Activated CD8-positive, alpha-beta memory T cell treated with anti-CD3 and anti-CD28 coated beads for 24 hours (primary cell): Measurements from ENCODE around the gene ANAPC2.
A peak's percentile ranks its signal among the peaks of the same experiment; 100 is the strongest.
"Not testable (repeated sequence)": the region's sequence is repeated elsewhere in the genome, so short reads cannot be mapped to it uniquely, and the experiment has no call there.

ENCODE experiments used
- DNase-seq: peaks from one replicate; pipeline ENCODE4 v3.0.0-alpha.2; 2020

ANAPC2 gene

DNA sequence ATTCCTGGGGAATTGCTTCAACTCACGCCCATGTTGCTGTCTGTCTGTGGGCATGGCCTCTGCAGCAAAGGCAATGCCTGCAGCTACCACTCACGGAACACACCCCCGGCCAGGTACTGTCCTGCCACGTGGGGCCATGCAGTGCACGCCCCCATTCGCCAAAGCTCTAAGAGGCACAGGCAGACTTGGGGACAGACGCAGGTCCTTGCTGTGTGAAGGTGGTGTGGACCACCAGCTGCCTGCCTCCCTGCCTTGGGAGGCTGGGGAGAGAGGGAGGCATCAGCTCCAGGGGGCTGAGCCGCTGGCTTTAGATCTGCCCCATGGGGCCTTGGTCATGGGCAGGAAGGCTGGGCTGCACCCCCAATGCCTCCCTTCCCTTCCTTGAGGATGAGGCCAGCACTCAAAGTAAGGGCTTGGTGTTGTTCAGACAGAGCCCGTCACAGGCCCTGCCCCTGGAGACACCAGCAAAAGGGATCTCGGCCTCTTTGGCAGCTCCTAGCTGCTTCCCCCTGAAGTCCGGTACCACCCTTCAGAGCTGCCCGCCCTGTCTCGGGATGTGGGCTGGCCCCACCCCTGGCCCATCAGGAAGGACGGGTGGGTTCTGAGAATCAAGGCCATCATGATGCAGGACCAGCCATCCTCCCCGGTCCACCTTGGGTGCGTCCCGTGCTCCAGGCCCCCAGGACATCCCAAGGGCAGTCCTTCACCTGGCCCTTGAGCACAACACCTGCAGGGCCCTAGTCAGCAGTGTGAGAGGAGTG is 47.1 kb downstream of the ANAPC2 start:
- no peak for DNase-seq

DNA sequence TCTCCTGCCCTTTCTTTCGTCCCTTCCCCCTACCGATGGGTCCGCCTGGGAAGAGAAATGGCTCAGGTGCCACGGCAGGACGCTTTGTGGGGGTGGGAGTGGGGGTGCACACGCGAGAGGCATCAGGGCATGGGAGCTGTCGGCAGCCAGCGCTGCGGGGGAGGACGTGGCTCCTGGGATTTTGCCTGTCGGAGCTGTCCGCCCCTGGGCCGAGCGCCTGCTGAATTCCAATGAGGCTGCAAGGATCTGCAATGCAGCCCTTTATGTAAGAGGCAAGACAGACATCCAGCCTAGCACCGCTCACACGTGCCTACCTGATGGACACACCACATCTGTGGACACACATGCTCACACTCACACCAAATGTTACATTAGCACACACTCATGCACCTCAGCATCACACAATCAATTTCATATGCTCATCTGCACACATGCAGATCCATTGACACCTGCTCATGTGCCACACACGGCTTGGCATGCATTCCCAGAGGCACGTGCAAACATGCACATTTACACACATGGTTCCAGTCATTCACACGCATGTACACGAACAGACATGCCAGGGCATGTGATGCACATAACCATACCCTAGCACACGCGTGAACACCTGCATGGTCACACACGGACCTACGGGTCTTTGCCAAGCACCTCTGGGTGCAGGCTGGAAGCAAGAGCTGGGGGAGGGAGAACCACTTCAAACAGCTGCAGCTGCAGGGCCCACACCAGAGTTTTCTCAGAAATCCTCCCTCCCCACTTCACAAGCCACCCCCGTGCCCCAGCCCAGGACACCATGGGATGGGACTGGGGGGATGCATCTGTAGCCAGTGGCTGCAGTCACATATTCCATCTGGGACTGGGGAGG is 48.0 kb downstream of the ANAPC2 start:
- no peak for DNase-seq

DNA sequence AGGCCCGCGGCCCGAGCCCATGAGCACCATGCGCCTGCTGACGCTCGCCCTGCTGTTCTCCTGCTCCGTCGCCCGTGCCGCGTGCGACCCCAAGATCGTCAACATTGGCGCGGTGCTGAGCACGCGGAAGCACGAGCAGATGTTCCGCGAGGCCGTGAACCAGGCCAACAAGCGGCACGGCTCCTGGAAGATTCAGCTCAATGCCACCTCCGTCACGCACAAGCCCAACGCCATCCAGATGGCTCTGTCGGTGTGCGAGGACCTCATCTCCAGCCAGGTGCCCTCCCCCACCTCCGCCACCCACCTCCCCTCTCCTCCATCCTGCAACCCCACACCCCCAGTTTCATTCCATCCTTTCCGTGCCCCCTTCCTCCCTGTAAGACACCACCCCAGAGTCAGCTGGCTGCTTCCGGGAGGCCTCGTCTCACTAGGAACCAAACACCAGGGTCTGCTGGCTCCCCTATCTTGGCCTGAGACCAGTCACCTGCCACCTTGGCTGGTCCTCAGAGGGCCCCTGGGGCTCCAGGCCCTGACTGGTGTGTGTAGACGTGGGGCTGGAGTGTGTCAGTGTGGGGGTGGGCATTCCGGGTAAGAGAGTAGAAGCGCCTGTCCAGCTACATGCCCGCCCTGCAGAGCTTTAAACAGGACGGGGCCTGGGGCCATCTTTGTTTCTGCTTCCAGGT is 48.8 kb downstream of the ANAPC2 start:
- no peak for DNase-seq

DNA sequence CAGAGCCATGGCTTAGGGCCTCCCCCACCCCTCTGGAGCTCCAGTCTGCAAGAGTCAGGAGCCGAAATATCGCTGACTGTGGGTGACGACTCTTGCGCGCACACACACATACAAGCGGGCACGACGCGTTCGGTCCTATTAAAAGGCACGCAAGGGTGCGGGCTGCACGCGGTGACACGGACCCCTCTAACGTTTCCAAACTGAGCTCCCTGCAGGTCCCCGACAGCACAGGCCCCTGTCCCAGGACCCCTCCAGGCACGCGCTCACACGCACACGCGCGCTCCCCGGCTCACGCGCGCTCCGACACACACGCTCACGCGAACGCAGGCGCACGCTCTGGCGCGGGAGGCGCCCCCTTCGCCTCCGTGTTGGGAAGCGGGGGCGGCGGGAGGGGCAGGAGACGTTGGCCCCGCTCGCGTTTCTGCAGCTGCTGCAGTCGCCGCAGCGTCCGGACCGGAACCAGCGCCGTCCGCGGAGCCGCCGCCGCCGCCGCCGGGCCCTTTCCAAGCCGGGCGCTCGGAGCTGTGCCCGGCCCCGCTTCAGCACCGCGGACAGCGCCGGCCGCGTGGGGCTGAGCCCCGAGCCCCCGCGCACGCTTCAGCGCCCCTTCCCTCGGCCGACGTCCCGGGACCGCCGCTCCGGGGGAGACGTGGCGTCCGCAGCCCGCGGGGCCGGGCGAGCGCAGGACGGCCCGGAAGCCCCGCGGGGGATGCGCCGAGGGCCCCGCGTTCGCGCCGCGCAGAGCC is 49.5 kb downstream of the ANAPC2 start, which contains the start of gene GRIN1:
Gene GRIN1 (plus strand): TSS at position 433 of the 746 bp plus-strand sequence. CDS start 333 bp downstream, outside the sequence.
- no peak for DNase-seq

DNA sequence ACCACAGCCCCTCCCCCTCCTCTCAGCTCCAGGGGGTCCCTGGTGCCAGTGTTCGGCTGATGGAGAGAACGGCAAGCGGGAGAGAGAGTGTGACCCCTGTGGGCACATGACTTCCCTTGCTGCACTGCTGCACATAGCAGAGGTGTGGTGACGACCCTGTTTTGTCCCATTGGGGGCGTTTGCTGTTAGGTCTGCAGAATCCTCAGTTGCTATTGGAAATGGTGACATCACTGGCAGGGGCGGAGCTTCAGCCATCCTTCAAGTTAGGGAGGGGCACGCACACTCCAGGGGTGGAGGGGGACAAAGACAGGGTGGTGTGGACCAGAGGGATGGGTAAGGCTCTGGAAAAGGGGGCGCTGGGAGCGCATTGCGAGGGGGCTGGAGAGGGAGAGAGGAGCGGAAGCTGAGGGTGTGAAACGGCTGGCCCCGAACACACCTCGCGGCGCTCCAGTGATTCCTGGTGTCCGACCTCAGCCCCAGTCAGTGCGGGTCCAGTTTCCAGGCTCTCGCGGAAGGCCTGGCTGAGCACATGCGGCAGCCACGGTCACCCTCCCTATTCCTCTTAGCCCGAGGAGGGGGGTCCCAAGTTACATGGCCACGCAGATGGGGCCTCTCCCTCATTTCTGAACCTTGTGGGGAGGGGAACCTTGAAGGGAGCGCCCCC is 50.2 kb downstream of the ANAPC2 start:
- no peak for DNase-seq

DNA sequence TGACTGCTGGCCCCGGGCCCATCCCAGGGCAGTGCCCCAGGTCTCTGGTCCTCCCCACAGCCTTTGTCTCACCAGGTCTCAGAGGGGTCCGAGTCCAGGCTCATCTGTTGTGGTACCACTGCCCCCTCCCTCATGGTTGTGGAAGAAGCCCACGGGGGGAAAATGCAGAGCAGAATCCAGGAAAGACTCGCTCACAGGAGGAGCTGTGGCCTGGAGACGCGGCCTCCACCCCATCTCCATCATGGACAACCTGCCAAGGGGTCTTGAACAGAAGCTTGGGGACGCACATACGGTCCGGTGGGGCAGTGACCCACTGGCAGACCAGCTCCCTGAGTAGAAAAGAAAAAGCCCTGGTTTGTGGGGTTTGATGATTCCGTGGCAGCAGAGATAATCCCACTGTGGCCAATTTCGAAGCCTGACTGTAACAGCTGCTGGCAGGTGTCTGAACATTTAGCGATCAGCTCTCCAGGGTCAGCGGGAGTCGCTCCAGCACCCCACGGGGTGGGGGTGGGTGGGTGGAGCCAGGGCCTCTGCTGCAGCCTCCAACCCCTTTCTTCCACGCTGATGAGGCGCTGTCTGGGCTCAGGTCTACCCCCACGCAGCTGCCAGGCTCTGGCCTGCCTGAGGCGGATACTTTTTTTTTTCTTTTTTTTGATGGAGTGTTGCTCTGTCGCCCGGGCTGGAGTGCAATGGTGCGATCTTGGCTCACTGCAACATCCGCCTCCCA is 51.3 kb downstream of the ANAPC2 start:
- DNase-seq, result no peak

DNA sequence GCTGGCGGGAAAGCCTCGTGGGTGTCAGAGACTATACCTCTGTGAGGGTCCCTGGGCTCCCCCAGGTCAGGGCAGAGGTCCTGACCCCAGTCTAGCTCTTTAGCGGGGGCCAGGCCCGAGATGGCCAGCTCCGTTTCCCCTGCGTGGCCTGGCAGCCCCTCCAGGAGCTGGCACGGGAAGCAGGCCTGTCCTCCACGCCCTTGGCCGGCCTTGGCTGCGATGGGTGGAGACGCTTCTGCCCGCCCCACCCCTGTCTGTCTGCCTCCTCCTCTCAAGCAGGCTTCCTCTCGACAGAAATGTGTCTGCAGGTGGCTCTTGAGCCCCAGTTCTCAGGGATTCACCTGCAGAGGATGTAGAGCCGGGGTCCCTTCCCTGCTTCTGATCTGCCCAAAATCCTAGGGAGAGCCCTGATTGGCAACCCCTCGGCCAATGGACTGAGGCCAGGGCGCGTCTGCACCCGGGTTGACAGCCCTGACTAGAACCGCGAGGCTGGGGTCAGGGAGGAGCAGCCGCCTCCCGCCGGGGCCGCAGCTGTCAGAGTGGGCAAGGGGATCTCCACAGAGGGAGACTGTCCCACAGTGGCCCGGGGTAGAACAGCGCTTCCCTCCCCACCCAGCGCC is 52.0 kb downstream of the ANAPC2 start:
- no peak for DNase-seq

DNA sequence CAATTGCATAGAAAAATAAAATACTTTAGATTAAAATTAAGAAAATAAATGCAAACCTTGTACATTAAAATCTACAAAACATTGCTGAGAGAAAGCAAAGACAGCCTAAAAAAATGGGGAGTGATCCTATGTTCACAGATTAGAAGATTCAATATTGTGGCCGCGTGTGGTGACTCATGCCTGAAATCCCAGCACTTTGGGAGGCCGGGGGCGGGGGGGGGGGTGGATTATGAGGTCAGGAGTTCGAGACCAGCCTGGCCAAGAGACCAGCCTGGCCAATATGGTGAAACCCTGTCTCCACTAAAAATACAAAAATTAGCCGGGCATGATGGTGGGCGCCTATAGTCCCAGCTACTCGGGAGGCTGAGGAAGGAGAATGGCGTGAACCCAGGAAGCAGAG is 53.2 kb downstream of the ANAPC2 start:
- DNase-seq, result not testable (repeated sequence)

DNA sequence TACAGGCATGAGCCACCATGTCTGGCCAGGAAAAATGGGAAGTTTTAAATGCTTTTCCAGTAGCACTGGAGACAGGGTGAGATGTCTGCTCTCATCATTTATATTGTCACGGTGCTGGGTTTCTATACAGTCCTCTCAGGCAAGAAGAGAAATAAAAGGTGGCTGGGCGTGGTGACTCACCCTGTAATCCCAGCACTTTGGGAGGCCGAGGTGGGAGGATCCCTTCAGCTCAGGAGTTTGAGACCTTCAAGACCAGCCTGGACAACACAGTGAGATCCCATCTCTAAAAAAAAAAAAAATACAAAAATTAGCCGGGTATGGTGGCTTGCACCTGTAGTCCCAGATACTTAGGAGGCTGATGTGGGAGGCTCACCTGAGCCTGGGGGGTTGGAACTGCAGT is 54.2 kb downstream of the ANAPC2 start:
- no peak for DNase-seq

DNA sequence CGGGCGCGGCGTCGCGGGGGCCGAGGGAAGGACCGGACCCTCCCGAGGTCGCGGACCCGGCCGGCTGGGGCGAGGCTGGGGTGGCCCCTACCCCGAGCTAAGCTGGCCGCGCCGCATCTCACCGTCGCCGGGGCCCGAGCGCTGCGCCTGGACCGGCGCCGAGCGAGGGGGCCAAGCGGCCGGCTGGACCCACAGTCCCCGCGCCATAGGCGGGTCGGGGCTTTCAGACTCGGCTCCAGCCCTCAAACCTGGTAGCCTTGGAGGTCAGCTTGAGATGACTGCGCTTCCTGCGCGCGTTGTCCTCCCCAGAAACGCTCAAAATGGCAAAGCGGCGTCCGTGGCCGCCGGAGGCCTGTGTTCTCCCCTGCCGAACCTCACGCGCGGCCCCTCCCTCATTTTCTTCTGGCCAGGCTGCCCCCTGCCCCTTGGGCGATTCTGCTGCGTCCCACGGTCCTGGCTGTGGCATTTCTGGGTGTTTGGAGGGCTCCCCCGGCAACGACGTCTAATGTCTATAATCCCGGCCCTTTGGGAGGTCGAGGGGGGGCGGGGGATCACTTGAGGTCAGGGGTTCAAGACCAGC is 58.1 kb downstream of the ANAPC2 start:
- DNase-seq, result no peak

DNA sequence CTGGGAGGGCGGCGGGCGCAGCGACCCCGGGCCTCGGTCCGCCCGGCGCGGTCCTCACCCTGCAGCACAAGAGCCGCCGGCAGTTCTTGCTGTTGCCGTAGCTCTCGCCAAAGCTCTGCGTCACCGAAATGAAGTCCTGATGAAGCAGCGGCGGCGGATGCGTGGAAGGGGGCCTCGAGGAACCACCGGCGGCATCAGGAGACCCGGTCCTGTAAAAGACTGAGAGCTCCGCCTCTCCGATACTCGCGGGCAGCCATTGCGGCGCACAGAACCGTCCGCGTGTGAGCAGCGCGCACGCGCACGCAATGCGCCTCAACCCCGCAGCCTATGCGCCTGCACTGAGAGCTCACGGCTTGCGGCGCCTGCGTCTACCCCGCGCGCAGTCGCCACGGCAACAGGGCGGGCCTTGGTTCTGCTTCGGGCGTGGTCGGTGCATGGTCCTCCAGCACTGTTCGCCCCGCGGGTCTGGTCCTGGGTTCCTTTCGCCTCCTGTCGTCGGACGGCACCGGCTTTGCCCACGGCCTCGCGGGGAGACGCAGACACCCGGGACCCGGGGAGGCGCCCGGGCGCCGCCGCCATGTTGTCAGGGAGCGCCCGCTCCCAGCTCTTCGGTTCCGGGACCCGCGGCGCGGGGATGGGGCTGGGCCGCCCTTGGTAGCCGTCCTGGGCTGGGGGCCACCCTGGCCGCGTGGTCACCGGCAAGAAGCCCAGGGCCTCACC is 58.7 kb downstream of the ANAPC2 start:
- DNase-seq, result peak; percentile 95

DNA sequence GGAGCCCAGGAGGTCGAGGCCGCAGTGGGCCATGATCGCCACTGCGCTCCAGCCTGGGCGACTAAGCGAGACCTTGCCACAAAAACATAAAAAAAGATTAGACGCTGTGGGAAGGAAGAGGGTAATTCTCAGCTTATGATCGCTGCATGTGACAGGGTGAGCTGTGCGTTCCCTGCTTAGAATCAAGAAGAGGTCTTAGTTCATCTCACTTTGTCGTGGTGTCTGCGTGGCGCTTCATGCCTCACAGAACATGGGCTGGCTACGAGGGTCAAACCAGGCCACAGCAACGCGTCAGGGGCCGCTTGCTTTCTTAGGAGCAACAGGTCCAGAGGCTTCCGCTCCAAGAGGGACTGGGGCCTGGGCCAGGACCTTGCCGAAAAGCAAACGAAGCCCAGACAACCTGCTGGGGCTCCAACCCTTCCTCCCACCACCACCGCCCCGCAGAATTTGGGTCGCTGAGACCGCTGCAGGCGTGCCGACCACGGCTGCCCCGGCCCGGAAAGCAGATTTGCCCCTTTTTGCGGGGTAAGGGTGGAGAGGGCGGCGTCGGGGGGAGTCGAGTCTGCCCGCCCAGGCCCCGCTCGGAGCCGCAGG is 59.4 kb downstream of the ANAPC2 start:
- peak; percentile 70 for DNase-seq

DNA sequence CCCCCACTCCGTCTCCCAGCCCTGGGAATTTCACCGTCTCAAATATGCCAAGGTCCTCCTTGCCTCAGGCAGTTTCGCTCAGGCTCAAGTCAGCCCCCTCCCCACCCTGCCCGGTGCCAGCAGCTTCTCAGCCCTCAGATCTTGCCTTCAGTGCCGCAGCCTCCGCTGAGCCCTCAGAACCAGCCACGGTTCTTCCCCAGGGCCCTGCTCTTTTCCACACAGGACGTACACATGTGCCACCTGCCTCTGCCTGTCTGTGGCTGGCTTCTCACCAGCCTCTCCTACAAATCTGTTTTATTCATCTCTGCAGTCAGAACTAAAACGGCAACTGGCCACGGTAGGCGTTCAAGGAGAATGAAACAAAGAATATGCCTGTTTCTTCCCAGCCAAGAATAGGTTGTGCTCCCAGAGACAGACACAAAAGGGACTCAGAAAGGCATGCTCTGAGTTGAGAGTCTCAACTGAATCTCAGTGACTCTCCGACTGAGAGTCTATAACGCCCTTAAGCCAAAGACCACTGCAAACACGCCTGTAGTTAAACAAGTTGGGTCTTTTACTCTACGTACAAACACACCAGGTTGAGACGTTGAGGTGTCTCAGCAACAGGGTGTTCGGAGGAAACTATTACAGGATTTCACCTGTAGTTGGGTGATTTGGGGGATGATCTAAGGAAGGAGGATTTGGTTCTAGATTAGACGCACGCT is 60.0 kb downstream of the ANAPC2 start:
- no peak for DNase-seq

DNA sequence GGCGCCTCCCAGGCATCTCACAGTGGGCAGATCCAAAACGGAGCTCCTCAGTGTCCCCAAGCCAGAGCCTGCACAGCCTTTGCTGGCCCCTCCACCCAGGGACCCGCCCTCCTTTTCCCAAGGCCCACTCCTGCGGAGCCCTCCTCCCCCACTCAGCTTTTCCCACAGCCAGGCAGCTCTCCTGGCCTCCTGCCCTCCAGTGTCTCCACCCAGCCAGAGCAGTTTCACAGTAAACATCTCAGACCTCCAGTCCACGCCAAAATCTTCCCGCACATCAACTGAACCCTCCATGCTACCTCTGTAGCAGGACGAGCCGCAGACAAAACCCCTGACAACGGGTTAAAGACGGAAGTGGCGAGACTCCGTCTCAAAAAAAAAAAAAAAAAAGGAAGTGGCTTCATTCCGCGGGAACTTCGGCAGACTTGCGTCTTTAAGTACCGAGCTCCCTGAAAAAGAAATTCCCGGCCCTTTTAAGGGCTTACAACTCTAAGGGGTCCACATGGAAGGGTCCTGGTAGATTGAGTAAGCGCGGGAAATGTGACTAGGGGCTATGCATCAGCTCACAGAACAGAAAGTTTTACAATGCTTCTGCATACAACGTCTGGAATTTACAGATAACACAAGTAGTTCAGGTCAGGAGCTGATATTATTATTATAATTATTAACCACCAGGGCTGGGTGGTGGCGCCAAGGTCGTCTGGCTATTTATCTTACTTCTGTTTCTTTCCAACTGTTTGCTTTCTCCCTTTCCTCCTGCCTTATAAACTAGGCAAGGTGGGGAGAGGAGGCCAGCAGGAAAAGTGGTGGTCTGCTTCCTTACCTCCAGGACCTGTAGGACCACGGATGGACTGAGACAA is 60.8 kb downstream of the ANAPC2 start:
- no peak for DNase-seq

DNA sequence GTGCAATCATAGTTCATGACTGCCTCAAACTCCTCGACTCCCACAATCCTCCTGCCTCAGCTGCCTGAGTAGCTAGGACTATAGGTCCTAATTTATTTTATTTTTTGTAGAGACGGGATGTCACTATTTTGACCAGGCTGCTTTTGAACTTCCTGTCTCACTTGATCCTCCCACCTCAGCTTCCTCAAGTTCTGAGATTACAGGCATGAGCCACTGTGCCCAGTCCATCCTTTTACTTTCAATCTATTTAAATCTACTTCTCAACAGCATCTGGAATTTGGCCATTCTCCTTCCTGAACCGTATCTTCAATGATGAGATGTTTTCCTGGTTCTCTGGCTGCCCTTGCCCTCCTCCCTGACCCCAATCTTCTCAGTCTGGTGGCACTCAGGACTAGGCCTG is 61.6 kb downstream of the ANAPC2 start:
- DNase-seq, result no peak
